M059J (cell line): ENCODE measurements around the gene MRPS7. TPM values are rescaled to one million over a fixed set of nuclear protein-coding genes. Genes with fewer than 3 reads are reported as not detected.
"Not testable (repeated sequence)": the region's sequence is repeated elsewhere in the genome, so short reads cannot be mapped to it uniquely, and the experiment has no call there.

ENCODE experiments used
- DNase-seq: peaks from one replicate; pipeline ENCODE4 v3.0.0-alpha.2; 2012; ENCODE audit warnings: low read depth
- total RNA-seq: library from RNA; depleted of rRNA; stranded (reverse); fragments of >200 nt; shearing (Covaris generic); gene quantifications from 2 replicates; pipeline ENCODE4 v1.2.3, GENCODE V29; 2014

The MRPS7 gene
- total RNA-seq, 1 experiment from 2014 or later, result 44.7 TPM

DNA sequence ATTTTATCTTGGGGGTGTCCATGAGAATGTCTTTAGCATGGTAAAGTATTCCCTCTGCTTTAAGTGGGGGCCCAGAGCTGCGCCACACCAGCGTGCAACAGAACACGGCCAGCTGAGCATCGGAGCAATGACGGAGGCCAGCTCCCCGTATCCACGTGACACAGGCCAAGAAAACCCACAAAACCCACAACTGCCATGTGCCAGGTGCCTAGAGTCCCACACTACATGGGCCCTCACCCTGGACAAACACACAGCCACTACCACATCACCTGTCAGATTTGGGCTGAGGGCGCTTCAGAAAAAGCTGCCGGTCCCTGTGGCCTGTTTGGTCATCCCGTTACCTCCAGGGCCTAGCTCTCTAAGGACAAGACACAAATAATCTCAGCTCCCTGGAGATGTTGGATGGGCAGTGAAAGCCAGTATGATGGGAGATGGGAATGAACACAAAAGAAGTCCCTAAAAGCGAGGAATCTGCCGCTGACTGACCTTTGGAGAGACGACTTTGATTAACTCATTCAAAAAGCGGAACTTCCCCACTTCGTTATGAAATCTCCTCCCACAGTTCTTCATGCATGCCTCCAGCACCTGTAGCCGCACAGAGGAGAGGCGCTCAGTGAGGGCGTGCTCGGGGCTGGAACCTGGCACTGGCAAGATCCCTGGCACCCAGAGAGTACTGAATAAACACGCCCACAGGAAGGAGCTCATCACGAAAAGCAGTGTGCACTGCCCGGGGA, 17.4 kb upstream of the MRPS7 start:
- no peak for DNase-seq

DNA sequence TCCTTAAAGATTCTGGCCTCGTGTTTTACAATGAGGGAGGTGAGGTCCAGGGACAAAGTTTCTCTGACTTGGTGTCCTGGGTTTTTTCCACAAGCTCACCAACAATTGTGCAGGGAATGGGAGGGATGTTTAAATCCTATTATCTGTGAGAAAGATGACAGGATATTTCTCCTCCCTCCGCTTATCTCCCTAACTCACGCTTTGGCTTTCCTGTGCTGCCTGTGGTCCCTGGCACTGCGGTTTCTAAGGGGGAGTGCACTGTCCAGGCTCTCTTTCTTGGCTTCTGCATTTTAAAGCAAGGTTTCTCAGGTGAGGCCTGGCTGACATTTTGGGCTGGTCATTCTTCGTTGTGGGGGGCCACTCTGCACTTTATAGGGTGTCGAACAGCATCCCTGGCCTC, 16.7 kb upstream of the MRPS7 start:
- DNase-seq, result no peak

DNA sequence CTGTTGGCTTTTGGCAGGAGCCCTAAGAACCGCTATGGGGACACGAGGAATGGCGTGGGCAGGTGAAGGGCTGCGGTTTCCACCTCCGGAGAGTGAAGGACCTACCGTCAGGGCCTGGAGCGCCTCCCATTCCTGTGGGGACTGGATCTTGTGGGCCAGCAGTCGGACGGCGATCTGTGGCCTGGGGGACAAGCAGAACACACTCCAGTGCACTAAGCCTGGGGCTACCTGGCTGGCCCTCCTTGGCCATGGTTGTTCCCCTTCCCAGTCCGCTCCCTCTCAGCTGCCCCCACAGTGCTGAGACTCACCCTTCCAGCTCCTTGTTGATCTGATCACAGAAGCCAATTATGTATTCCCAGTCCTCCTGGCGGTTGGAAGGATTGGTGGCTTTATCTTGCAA, 15.3 kb upstream of the MRPS7 start:
- no peak for DNase-seq

DNA sequence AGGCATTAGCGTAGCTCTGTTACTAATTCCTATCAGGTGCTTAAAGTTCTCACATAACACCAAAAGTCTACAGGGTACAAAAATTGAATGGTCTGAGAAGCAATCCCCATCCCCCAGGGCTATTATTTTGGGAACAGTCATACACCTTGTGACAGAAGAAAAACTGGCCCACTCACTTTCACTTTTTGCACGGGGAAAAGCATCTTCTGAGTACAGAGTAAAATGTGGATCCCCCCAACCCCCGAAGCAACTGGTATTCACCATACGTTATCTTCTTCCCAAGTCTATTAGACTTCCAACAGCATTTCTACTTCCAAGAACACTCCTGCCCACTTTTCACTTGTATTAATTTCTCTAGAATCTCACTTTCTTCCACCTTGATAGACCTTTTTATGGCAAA, 12.1 kb upstream of the MRPS7 start:
- no peak for DNase-seq

DNA sequence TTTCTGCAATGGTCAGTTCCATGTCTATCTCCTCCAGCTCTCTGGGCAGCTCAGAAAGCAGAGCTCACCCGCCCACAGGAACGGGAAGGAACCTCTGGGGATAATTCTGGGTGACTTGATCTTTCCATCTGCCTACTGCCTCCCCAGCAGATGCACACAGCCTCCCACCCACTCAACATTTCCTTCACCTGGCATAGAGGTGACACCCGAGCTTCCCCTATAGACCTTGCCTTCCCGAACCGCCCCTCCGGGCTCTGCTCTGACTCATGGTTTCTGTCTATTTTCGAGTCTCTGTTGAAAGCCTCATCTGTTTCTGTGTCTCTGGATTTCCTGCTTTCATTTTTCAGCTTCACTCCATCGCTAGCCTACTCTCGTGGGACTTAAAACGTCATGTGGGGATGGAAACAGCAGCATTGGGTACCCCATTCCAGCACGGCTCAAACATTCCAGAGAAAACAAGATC, 11.6 kb upstream of the MRPS7 start:
- no peak for DNase-seq

DNA sequence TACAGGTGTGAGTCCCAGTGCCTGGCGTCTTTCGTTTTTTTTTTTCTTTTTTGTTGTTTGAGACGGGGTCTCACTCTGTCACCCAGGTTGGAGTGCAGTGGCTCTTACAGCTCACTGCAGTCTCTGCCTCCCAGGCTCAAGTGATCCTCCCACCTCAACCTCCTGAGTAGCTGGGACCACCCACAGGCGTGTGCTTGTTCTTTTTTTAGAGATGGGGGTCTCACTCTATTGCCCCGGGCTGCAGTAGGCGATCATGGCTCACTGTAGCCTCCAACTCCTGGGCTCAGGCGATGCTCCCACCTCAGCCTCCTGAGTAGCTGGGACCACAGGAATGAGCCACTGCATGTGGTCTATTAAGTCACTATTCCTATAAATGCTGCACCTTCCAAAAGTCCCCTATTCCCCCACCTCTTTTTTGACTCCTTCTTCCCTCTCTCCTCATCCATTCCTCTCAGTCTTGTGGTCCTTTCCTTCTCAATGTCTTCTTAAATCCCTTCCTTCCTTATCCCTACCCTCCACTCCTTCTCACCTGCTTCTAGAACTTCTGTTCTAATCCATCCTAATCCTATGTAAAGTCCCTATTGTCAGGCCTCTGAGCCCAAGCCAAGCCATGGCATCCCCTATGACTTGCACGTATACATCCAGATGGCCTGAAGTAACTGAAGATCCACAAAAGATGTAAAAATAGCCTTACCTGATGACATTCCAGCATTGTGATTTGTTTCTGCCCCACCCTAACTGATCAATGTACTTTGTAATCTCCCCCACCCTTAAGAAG, 9.5 kb upstream of the MRPS7 start:
- no peak for DNase-seq

DNA sequence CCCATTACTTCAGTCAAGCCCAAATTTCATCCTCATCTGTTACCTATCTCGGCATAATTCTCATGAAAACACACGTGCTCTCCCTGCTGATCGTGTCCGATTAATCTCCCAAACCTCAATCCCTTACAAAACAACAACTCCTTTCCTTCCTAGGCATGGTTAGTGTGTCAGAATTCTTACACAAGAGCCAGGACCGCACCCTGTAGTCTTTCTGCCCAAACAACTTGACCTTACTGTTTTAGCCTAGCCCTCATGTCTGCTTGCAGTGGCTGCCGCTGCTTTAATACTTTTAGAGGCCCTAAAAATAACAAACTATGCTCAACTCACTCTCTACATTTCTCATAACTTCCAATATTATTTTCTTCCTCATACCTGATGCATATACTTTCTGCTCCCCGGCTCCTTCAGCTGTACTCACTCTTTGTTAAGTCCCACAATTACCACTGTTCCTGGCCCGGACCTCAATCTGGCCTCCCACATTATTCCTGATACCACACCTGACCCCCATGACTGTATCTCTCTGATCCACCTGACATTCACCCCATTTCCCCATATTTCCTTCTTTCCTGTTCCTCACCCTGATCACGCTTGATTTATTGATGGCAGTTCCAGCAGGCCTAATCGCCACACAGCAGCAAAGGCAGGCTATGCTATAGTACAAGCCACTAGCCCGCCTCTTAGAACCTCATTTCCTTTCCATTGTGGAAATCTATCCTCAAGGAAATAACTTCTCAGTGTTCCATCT, 5.6 kb upstream of the MRPS7 start:
- DNase-seq, result not testable (repeated sequence)

DNA sequence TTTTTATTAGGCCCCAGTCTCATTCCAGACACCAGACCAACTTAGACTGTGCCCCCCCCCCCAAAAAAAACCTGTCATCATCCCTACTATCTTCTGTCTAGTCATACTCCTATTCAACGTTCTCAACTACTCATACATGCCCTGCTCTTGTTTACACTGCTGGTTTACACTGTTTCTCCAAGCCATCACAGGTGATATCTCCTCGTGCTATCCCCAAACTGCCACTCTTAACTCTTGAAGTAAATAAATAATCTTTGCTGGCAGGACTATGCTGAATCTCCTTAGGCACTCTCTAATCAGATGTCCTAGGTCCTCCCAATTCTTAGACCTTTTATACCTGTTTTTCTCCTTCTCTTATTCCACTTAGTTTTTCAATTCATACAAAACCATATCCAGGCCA, 4.5 kb upstream of the MRPS7 start:
- DNase-seq, result not testable (repeated sequence)

DNA sequence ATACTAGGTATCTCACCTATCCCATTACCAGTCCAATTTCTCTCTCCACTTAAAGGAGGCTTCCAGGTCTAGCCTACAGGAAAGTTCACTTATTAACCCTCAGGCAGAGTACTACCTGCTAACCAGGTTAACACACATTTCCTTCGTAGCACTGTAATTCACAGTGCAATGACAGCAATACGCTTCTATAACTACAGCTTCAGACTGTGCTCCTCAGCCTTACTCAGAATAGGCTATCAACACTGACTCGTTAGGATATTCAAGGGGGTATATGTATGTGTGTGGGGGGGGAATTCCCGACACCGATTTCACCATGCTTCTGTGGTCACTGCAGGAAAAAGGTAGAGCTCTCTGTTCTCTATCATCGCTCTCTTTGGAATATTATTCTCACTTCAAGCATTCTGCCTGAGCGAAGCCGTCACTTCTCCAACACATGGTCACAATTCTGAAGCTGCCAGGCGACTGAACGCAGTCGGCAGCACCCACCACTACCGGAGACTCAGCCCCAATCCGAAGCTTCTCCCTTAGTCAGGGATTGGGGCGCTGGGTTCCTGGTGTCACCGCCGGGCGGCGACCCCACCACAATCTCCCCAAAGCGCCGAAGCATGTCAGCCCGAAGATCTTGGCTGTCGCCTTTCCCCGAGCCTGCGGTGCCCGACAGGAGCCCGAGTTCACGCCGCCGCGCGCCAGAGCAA, 891 bp upstream of the MRPS7 start:
- DNase-seq, result no peak

DNA sequence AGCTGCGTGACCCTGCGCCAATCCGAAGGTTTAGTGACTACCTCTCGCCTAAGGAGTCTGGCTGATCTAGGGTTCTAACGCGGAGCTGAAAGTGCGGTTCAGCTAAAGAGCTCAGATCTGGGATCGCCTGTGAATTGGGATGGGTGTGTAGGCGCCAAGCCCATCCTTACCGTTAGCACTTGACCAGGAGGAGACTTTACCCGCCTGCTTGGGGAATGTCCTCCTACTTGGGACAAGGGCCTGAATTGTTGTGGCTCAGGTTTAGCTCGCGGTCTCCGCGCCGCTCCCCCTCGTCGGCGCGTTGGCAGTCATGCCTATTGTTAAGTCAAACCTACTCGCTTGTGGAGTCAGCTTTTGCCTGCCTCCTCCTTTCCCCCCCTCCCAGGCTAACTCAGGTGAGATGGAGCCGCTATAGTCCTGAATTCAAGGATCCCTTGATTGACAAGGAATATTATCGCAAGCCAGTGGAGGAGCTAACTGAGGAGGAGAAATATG, 480 bp downstream of the MRPS7 start:
- DNase-seq, result peak; percentile 46

DNA sequence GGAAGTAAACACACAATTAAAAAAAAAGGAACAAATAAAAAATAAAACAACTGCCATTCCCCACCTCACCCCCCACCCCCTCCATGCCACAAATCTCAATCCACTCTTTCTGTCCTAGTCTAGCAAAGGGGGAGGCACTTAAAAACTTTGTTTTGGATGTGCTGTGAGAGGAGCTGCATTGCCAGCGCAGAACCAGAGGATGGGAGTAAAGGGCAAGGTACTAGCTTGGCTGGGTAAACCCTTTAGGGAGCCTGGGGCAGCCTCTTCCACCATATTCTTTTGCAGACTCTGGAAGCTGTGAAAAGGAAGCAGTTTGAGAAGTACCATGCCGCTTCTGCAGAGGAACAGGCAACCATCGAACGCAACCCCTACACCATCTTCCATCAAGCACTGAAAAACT, 1.4 kb downstream of the MRPS7 start:
- DNase-seq, result no peak

DNA sequence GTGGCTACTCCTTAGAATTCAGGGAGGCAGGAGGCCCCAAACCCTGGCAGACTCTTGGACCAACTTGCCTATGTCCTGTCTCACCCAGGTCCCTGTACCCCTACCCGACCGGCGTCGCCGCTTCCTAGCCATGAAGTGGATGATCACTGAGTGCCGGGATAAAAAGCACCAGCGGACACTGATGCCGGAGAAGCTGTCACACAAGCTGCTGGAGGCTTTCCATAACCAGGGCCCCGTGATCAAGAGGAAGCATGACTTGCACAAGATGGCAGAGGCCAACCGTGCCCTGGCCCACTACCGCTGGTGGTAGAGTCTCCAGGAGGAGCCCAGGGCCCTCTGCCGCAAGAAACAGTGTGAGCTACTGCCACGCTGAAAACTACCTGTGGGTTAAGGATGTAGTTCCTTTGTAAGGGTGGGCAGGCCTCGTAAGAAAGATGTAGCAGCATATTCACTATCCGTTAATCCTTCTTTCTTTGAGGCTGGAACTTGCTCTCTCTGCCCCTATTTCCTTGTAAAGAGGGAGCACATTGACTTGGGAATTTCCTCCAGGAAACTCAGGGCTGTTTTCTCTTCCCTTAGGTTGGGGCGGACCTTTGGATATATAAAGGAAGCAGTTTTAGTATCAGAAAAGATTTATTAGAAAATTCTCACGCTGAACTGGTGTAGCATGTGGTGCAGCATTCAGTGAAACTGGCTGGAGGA, 4.1 kb downstream of the MRPS7 start:
- DNase-seq, result no peak

DNA sequence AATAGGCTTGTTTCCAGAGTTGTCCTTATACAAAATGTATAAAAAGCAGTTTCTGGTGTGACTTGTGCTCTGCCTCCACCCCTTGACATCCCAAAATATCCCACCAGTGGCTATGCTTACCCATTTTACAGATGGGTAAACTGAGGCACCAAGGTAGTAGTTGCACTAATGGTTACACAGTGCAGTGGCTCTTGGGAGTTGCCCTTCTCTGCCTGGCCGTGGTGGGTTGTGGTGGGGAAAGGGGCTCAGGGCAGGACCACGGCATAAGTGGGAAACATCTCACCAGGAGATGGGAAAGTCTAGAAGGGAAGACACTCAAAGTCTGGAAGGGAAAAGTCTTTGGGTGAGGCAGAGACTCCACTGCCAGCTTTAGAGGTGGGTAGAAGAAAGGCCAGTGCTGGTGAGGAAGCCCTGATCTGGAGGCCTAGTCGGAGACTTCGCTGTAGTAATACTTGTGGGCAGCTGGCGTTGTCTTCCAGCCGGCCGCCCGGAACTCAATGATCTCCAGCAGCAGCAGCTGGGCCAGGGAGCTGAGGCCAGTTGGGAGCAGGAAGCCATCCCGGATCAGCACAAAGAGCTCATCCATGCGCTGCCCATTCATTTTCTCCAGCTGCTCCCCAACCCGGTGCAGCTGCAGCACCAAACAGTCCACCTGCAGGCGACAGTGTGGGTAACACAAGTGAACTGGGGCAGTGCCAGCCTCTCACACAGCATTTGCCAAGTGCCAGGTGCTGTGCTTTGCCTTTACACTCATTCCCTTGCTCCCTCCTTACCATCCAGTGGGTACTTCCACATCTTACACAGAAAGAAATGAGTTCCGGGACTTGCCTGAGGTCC, 4.9 kb downstream of the MRPS7 start:
- DNase-seq, result no peak

DNA sequence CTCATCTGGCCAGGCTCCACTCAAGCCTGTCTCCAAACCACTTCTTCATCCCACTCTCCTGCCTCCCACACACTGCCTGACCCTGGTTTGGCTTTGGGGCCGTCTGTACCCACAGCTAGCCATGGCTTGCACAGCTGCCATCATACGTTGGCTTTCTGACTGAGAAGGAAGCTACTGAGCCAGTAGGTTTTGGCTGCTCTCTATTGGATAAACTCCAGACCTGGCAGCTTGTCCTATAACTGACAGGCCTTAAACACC, 5.4 kb downstream of the MRPS7 start:
- no peak for DNase-seq

DNA sequence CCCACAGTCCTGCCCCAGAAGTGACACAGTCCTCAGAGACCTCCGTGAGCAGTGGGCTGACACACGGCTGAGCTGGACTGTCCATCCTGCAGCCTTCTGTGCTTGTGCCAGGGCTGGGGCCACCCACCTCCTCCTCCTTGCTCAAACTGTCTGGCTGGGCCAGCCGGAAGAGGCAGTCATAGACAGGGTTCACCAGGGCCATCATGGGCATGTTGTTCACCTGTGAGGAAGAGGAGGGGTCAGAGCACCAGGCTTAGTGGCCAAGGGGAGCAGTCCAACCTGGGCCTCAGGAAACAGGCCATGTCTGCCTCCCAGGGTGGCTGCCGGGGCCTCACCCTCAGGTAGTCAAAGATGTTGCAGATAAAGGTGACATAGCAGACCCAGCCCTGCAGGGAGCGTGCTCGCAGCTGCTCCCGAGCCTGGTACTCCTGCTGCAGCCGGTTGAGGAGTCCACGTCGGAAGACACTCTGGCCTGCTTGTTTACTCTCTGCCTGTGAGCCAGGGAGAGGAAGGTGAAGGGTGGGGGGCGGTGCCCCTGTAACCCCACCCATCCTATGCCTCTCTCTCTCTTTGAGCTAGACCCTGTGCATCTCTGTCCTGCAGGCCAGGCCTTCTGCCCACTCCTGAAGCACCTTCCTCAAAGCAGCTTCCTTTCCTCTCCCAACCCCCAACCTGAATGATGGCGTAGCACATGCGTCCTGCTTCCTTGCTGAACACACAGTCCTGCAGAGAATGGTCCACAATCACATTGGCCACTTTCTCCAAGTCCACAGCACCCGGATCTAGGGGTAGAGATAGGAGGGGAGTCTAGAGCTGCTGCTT, 5.9 kb downstream of the MRPS7 start:
- DNase-seq, result no peak

DNA sequence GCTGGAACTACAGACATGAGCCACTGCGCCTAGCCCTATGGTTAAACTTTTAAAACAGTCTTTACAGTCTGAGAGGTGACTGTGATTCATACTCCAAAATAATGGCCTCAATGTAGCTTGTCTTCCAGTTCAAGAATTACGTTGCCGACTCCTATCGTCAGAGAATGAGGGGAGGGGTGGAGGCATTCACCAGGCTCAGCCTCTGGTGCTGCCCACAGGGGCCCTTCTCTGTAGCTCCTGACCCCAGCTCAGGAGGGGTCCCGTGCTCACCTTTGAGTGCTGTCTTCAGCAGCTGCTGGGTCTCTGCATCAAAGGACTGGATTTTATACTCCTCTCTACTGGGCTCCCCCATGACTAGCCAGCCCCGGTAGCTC, 8.2 kb downstream of the MRPS7 start:
- DNase-seq, result no peak

DNA sequence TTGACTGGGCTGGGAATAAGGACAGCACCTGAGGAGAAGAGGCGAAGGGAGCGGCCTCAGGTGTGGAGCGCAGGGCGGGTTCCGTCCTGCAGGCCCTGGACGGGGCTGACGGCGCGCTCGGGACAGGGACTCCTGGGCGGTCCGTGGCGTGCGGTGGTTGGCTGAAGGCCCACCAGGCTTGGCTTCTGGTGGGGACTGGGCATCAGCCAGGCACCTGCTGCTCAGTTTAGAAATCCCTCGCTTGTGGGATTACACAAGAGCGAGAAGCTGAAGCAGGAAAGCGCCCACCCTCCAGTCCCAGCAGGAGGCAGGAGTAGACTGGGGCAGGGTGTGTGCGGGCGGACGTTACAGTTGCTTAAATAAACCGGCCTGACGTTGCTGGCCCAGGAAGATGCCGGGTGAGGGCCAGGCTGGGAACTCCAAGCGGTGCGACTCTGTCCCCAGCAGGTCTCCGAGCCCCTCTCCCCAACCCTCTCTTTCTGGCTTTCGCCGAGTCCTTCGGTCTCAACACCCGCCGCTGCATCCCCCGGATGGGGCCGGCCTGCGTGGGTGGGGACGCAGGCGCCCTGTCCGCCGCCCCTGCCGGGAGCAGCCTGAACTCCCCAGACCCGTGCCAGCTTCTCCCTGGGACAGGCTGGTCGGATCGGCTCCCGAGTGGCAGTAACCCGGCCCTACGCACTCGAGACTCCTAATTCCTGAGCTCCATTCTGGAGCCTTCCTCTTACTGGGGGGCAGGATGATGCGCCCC, 8.7 kb downstream of the MRPS7 start:
- DNase-seq, result peak; percentile 71

DNA sequence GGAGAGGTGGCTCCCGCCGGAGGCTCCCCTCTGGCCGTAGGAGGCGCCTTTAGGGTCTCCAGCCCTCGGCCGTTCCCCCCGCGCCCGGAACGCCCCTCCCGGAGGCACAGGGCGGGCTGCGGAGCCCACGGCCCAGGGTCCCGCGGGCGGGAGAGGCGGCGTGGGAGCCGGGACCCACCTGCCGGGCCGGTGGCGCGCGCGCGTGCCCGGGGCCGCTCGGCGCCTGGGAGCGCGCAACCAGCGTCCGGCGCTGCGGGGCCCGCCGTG, 9.2 kb downstream of the MRPS7 start, which contains the start of gene MIF4GD:
Gene MIF4GD, minus strand, starts transcription at position 266 of the 267 bp plus-strand sequence. CDS start 1,036 bp downstream, outside the sequence.
- no peak for DNase-seq
